BLaER1 (cell line): ENCODE measurements around the gene PHF23.
A peak's percentile ranks its signal among the peaks of the same experiment; 100 is the strongest.

Experiments used
- H3K27ac ChIP-seq: shearing (Covaris generic); formaldehyde crosslinking; 2 replicates; pipeline ENCODE4 v1.8.1; 2022
- H3K27me3 ChIP-seq: shearing (Covaris generic); formaldehyde crosslinking; 2 replicates; pipeline ENCODE4 v1.8.1; 2022
- H3K36me3 ChIP-seq: shearing (Covaris generic); formaldehyde crosslinking; 2 replicates; pipeline ENCODE4 v1.8.1; 2022
- H3K4me1 ChIP-seq: shearing (Covaris generic); formaldehyde crosslinking; 2 replicates; pipeline ENCODE4 v1.8.1; 2022
- H3K4me2 ChIP-seq: shearing (Covaris generic); formaldehyde crosslinking; 2 replicates; pipeline ENCODE4 v1.8.1; 2022
- H3K4me3 ChIP-seq: shearing (Covaris generic); formaldehyde crosslinking; 2 replicates; pipeline ENCODE4 v1.8.1; 2022
- H3K9ac ChIP-seq: shearing (Covaris generic); formaldehyde crosslinking; 2 replicates; pipeline ENCODE4 v1.8.1; 2022
- H3K9me3 ChIP-seq: shearing (Covaris generic); formaldehyde crosslinking; 2 replicates; pipeline ENCODE4 v1.8.1; 2022
- H4K20me1 ChIP-seq: shearing (Covaris generic); formaldehyde crosslinking; 2 replicates; pipeline ENCODE4 v1.8.1; 2022
- Cebpa-rat ChIP-seq: shearing (Covaris generic); IDR thresholded peaks from 2 replicates; pipeline ENCODE4 v1.8.1; 2022

PHF23 gene

DNA sequence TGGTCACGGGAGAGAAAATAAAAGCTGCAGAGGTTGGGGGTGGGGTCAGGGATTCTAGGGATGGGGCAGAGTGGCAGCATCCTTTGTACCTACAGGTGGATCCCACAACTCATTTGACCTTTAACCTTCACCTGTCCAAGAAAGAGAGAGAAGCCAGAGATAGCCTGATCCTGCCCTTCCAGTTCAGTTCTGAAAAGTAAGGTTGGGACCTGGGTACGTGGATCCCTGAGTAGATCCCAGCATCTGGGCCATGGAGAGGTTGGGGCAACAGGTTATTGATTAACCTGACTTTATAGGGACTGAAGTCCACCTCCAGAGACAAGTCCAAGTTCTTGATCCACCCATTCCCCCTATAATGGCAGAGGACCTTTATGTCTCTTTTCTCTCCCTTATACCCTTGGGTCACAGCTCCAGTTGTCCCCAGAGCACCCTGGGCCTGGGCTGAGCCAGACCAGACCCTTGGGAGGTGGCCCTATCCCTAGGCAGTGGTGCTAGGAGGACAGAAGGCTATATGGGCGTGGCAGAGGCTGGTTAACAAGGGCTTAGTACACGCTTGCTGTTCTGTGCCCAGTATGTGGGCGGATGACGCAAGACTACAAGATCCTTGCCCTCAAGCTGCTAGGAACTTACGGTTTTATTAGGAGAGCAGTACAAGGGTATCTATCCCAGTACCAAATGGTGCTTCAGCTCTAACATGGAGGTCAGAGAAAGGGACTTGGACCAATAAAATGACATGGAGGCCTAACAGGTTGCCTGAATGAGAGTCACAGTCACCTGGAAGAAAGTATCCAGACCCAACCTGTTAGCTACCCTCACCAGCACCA lies 19.7 kb upstream of the PHF23 start:
- H3K27ac ChIP-seq, result no peak overlapping the region
- peak; percentile 37; the same call in 1 of the 2 replicates for TF ChIP-seq Cebpa-rat
- peaks cover 53% of the 10 kb centered on the region for H3K27me3 ChIP-seq
- H3K4me2 ChIP-seq, result no peak overlapping the region
- H3K9ac ChIP-seq, result no peak overlapping the region
- H3K4me3 ChIP-seq, result no peak overlapping the region
- peaks cover 52% of the 10 kb centered on the region for H4K20me1 ChIP-seq
- no peaks in the 10 kb centered on the region for H3K9me3 ChIP-seq
- H3K36me3 ChIP-seq, result peaks cover 65% of the 10 kb centered on the region
- H3K4me1 ChIP-seq, result peaks cover 29% of the 10 kb centered on the region

DNA sequence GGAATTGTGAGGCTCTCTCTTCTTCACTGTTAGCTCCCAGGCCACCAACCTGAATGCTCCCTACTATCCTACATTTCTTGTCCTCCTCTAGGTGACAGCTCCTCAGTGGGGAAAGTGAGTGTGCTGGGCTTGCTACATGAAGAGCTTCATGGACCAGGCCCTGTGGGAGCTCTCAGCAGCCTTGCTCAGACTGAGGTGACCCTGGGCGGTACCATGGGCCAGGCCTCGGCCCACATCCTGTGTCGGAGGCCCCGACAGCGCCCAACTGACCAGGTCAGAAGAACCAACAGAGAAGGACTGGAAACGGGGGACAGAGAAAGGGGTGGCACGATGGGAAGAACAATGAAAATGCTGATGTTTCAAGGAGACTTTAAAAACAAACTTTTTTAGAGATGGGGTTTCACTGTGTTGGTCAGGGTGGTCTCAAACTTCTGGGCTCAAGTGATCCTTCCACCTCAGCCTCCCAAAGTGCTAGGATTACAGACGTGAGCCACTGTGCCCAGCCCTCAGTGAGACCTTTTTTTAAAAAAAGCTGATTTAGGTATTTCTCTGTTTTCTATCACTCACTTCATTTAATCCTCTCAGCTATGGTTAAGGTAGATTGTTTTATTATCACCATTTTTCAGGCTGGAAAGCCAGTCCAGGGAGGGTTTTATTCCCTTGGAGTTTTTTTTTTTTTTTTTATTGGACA lies 17.7 kb upstream of the PHF23 start:
- Histone ChIP-seq H3K27ac (no peak overlapping the region), H3K9me3 (no peaks in the 10 kb centered on the region), H3K27me3 (peaks cover 33% of the 10 kb centered on the region), H4K20me1 (peaks cover 35% of the 10 kb centered on the region), H3K4me3 (no peak overlapping the region), H3K4me2 (no peak overlapping the region), H3K4me1 (peaks cover 24% of the 10 kb centered on the region), H3K36me3 (peaks cover 66% of the 10 kb centered on the region), H3K9ac (no peak overlapping the region)
- TF ChIP-seq Cebpa-rat, result no peak

DNA sequence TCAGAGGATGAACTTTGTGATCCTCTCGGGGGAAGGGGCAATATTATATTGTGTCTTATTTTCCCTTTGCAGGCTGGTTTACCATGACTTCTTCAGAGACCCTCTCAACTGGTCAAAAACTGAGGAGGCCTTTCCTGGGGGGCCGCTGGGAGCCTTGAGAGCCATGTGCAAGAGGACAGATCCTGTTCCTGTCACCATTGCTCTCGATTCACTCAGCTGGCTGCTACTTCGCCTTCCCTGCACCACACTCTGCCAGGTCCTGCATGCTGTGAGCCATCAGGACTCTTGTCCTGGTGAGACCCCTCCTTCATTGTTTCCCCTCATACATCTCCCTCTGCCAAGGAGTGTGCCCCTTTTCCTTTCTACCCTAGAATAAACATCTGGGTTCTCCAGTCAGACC lies 15.3 kb upstream of the PHF23 start:
- H3K9me3 ChIP-seq, result no peaks in the 10 kb centered on the region
- H3K27me3 ChIP-seq, result peaks cover 9% of the 10 kb centered on the region
- no peak for TF ChIP-seq Cebpa-rat
- peaks cover 25% of the 10 kb centered on the region for H4K20me1 ChIP-seq
- no peak overlapping the region for H3K4me2 ChIP-seq
- peaks cover 57% of the 10 kb centered on the region for H3K36me3 ChIP-seq
- H3K4me3 ChIP-seq, result no peak overlapping the region
- no peak overlapping the region for H3K27ac ChIP-seq
- H3K9ac ChIP-seq, result no peak overlapping the region
- H3K4me1 ChIP-seq, result peaks cover 21% of the 10 kb centered on the region

DNA sequence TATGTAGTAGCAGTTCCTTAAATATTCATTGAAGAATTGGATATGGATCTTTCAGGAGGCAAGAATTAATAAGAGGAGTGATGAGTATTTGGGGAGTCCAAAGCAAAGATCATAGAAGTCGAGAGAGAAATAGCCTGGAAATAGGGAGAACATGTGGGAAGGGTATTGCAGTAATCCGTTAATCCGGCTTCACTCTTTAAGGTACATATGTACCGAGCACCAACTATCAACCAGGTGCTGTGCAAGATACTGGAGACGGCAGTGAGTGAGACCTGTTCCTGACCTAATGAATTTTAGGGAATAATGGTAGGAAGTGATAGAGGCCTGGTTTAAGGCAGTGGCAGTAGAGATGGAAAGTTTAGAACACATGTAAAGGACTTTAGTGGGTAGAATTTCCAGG lies 13.8 kb upstream of the PHF23 start:
- Histone ChIP-seq H3K9ac (peak overlapping the region; percentile 94), H3K4me2 (peak overlapping the region; percentile 81), H4K20me1 (peaks cover 29% of the 10 kb centered on the region), H3K4me3 (peak overlapping the region; percentile 81), H3K36me3 (peaks cover 47% of the 10 kb centered on the region), H3K27me3 (no peaks in the 10 kb centered on the region), H3K27ac (peak overlapping the region; percentile 90), H3K9me3 (no peaks in the 10 kb centered on the region), H3K4me1 (peaks cover 35% of the 10 kb centered on the region)
- no peak for TF ChIP-seq Cebpa-rat

DNA sequence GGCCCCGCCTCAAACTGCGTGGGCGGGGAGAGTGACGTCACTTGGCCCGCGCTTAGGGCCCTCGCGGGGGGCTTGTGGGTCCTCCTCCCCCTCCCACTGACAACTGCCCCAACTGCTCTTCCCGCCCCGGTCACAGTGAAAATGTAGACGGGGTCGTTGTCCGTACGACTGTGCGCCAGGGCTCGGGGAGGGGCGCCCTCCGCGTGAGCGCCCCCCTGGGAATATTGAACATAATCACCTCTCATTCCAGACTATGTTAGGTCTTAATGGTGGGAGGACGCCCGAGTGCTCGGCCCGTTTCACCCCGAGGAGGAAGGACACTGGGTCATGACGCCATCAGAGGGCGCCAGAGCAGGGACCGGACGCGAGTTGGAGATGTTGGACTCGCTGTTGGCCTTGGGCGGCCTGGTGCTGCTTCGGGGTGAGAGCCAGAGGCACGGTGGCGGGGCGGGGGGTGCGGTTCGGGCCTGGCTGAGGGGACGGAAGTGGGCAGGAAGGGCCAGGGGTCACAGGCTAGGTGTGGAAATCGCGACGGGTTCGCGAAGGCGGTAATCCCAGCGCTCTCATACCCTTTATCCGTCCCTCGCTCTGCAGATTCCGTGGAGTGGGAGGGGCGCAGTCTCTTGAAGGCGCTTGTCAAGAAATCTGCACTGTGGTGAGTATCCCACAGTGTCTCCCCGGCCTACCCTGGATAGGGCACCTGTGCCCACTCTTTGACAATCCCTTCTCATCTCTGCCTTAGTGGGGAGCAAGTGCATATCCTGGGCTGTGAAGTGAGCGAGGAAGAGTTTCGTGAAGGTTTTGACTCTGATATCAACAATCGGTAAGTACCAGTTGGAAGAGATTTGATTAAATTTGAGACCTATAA lies 13.2 kb upstream of the PHF23 start, which contains the start of gene ELP5:
TSS of gene ELP5 (plus strand) at position 40 of the 868 bp plus-strand sequence. CDS start at position 376, 336 bp downstream.
- Histone ChIP-seq H3K4me1 (peaks cover 35% of the 10 kb centered on the region), H3K27me3 (no peaks in the 10 kb centered on the region), H3K27ac (peak within 1 kb of the TSS; percentile 90), H3K9ac (peak within 1 kb of the TSS; percentile 94), H3K9me3 (no peaks in the 10 kb centered on the region), H3K36me3 (peaks cover 41% of the 10 kb centered on the region), H3K4me3 (peak within 1 kb of the TSS; percentile 81), H4K20me1 (peaks cover 35% of the 10 kb centered on the region), H3K4me2 (peak within 1 kb of the TSS; percentile 99)
- no peak for TF ChIP-seq Cebpa-rat

DNA sequence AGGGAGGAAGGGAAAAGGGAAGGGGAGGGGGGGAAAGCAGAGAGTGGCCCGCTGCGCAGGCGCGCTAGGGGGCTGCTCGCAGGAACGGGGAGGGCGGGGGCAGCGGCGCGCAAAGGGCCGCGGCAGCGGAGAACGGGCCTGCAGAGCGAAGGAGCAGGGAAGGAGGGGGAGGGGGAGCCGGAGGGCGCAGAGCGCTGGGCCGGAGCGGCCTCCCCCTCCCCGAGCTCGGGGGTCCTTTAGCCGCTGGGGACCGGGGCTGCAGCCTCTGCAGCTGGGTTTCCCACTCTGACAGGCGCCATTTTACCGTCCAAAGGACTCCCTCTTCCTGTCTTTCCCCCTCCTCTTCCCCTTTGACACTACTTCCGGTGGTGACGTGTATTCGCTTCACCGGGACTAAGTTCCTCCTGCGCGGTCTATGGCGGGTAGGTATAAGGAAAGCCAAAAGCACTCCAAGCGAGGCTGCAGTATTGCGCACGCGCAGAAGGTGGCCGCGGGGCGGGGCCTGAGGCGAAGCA lies 12.5 kb upstream of the PHF23 start, which contains the start of gene CTDNEP1:
TSS of gene CTDNEP1 (minus strand) at position 74 of the 515 bp plus-strand sequence. CDS start 438 bp downstream, outside the sequence.
- Histone ChIP-seq H3K27me3 (no peaks in the 10 kb centered on the region), H3K9me3 (no peaks in the 10 kb centered on the region), H3K4me1 (peaks cover 35% of the 10 kb centered on the region), H3K4me3 (peak within 1 kb of the TSS; percentile 81), H3K27ac (peak within 1 kb of the TSS; percentile 90), H3K9ac (peak within 1 kb of the TSS; percentile 94), H3K36me3 (peaks cover 41% of the 10 kb centered on the region), H3K4me2 (peak within 1 kb of the TSS; percentile 99), H4K20me1 (peaks cover 42% of the 10 kb centered on the region)
- no peak for TF ChIP-seq Cebpa-rat

DNA sequence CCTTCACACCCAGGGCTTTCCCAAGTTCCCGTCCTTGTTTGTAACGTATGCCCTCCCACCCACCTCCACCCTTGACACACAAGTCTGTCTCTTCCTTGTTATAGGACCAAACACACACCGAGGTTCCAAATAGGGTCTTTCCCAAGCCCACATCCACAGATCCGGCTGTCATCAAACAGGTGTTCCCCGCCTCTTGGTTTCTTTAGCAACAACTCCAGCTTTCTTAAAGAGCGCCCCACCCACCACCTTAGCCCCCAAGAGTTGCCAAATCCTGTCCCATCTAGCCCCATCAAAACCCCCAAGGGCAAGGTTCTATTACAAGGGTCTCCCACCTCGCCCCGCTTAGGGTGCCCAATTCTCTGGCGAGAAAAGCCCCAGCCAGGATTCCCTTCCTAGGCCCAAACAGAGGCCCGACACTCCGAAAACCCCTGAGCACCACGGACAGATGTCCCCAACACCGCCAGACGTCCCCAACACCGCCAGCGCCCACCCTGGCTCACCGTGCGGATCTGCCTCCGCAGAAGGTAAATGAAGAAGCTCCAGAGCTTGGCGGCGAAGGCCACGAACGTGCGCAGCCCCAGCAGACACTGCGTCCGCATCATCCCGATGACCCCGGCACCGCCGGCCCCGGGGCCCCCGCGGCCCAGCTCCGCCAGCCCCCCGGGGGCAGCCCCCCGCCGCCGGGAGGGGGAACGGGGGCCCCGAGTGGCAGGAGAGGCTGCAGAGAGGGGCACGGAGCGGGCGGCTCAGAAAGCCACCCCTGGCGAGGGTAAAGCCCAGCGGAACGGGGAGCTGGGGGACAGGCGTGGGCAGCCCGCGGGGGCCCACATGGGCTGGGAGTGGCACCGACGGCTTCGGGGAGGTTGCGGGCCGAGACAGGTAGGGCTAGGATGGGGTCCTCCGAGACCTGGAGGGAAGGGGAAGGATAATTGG lies 11.7 kb upstream of the PHF23 start:
- peaks cover 41% of the 10 kb centered on the region for H3K36me3 ChIP-seq
- no peaks in the 10 kb centered on the region for H3K9me3 ChIP-seq
- H3K4me3 ChIP-seq, result peak overlapping the region; percentile 81
- TF ChIP-seq Cebpa-rat, result no peak
- peaks cover 50% of the 10 kb centered on the region for H4K20me1 ChIP-seq
- peak overlapping the region; percentile 90 for H3K27ac ChIP-seq
- peak overlapping the region; percentile 99 for H3K4me2 ChIP-seq
- H3K27me3 ChIP-seq, result no peaks in the 10 kb centered on the region
- peaks cover 35% of the 10 kb centered on the region for H3K4me1 ChIP-seq
- H3K9ac ChIP-seq, result peak overlapping the region; percentile 94

DNA sequence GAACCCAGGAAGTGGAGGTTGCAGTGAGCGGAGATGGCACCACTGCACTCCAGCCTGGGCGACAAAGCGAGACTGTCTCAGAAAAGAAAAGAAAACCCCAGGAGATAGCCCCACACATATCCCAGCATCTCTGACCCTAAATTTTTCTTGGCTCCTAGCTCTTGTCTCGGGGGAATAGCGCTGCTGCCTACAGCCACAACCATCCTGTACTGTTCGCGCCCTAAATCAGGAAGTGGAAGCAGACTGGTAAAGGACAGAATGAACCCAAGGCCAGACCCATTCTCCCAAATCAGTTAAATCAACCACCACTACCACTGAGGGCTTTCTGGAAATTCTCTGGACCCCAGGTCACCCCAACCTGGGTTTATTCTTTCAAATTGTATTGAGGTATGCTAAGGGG lies 10.6 kb upstream of the PHF23 start:
- H3K27ac ChIP-seq, result peak overlapping the region; percentile 90

More for the DNA sequence above, 10.6 kb upstream of the PHF23 start:
- peak overlapping the region; percentile 81 for H3K4me3 ChIP-seq
- peaks cover 41% of the 10 kb centered on the region for H3K36me3 ChIP-seq
- H3K9ac ChIP-seq, result peak overlapping the region; percentile 94
- no peaks in the 10 kb centered on the region for H3K9me3 ChIP-seq
- peak overlapping the region; percentile 99 for H3K4me2 ChIP-seq
- no peaks in the 10 kb centered on the region for H3K27me3 ChIP-seq
- TF ChIP-seq Cebpa-rat, result no peak
- peaks cover 35% of the 10 kb centered on the region for H3K4me1 ChIP-seq
- H4K20me1 ChIP-seq, result peaks cover 53% of the 10 kb centered on the region
